GM21528 (cell line): ENCODE measurements around the gene TUBA1B.
A peak's percentile ranks its signal among the peaks of the same experiment; 100 is the strongest.
"Not testable (repeated sequence)": the region's sequence is repeated elsewhere in the genome, so short reads cannot be mapped to it uniquely, and the experiment has no call there.

Source experiments
- ATAC-seq: cut with Tn5 transposase; IDR thresholded peaks from one replicate; pipeline ENCODE4 v1.9.1; 2021; ENCODE audit warnings: mild to moderate bottlenecking, moderate library complexity; ENCODE audit not compliant: unreplicated experiment, low FRiP score

The TUBA1B gene

DNA sequence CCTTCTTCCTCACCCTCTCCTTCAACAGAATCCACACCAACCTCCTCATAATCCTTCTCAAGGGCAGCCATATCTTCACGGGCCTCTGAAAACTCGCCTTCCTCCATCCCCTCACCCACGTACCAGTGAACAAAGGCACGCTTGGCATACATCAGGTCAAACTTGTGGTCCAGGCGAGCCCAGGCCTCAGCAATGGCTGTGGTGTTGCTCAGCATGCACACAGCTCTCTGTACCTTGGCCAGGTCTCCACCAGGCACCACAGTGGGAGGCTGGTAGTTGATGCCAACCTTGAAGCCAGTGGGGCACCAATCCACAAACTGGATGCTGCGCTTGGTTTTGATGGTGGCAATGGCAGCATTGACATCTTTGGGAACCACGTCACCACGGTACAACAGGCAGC lies 3.2 kb downstream of the TUBA1B start:
- ATAC-seq: not testable (repeated sequence)

GRCh38 chr12:49126852-49127763 lies 4.1 kb downstream of the TUBA1B start:
- no peak for ATAC-seq

GRCh38 chr12:49121047-49121696 lies 10.0 kb downstream of the TUBA1B start:
- ATAC-seq: no peak

- ATAC-seq: no peak
Observed at GRCh38 chr12:49111206-49111605, 20.0 kb downstream of the TUBA1B start.

- peak; percentile 98 for ATAC-seq
Observed at GRCh38 chr12:49110464-49111155, 20.6 kb downstream of the TUBA1B start, which contains the start of gene LMBR1L. TSS of gene LMBR1L (minus strand) at chr12:49110847. CDS start at chr12:49110555, 292 bp downstream.

DNA sequence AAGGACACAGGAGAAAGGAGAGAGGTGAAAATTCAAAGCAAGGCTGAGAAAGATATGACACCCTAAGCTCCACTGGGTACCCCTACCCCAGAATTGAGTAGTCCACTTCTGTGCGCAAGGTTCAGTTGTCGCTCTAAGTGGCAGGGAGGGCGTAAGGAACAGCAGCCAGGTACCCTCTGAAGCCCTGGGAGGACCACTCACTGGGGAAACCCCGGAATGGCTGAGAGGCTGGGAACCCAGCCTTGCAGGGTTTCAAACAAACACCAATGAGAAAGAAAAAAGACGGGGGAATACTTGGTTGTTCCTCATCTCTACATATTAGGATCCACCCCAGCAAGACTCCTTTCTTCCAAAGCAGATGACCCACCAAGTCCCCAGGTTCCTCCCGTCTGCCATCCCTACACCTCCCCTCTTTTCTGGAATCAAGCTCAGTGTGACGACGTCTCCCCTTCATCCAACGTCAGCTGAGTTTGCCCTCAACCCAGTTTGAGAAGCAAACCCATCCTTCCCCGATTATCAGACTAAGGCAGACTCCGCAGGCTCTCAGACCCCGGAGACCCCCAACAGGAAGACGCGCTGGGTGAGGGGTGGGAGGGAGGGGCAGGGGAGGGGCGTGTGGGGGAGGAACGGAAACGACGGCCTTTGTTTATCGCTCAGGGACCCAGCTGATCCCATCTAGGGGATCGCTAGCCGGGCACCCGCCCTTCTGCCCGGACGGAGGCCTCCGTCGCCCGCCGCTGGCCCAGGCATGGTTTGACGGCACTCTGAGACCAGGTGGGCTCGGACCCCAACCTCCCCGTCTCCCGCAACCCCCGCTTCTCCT lies 21.3 kb downstream of the TUBA1B start:
- peak; percentile 29 for ATAC-seq

GRCh38 chr12:49108958-49109404 lies 22.2 kb downstream of the TUBA1B start:
- ATAC-seq: no peak

- ATAC-seq: no peak
Observed at GRCh38 chr12:49105504-49106084, 25.6 kb downstream of the TUBA1B start.

DNA sequence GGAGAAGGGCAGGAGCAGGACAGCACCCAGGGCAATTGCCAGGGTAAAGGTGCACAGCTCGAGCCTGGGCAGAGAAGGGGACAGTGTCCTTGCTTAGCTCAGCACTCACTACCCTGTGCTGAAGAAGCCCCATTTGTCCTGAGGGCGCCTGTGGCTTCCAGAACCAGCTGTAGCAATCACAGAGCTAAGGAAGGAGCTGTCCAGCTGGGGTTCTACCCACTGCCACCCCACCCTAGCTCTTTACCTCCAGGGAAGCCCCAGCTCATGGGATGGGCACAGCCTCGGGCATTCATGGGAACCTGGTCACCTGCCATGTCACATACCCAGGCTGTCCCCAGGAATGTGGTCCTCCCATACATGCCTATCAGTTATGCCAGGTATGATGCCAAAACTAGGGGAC lies 26.4 kb downstream of the TUBA1B start:
- no peak for ATAC-seq

DNA sequence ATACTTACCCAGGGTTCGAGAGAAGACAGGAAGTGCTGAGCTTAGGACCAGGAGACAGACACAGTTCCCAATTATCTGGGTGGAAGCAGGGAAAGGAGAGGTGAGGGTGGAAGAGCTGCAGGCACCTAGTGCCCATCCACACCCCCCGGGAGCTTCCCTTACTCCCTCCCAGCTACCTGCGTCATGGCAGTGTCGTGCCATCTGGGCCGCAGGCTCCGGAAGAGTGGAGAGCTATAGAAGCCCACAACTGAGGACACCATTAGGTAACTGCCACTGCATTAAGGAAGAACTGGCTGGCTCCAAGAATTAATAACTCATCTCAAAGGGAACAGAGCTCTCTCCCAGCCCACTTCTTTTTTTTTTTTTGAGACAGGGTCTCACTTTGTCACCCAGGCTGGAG lies 30.8 kb downstream of the TUBA1B start:
- no peak for ATAC-seq

GRCh38 chr12:49098703-49099102 lies 32.5 kb downstream of the TUBA1B start:
- no peak for ATAC-seq

GRCh38 chr12:49098035-49098451 lies 33.2 kb downstream of the TUBA1B start:
- ATAC-seq: no peak

DNA sequence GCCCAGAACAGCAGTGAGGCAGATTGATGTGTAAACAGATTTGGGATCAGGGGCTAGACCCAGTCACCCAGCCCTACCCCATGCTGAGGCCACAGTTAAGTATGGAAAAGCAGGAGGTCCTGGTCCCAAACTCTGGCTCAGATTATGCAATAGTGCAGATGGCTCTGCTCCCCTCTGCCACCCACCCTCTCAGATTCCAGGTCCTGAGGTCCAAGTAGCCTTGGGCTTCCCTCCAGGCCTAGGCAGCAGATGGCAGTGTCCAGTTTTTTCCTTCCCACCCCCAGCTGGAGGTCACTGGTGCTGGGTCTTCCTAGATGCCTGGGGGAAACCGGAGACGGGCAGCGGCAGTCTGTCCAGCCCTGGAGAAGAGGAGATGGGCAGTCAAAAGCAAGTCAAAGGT lies 33.8 kb downstream of the TUBA1B start:
- no peak for ATAC-seq

GRCh38 chr12:49094975-49095365 lies 36.2 kb downstream of the TUBA1B start:
- no peak for ATAC-seq

DNA sequence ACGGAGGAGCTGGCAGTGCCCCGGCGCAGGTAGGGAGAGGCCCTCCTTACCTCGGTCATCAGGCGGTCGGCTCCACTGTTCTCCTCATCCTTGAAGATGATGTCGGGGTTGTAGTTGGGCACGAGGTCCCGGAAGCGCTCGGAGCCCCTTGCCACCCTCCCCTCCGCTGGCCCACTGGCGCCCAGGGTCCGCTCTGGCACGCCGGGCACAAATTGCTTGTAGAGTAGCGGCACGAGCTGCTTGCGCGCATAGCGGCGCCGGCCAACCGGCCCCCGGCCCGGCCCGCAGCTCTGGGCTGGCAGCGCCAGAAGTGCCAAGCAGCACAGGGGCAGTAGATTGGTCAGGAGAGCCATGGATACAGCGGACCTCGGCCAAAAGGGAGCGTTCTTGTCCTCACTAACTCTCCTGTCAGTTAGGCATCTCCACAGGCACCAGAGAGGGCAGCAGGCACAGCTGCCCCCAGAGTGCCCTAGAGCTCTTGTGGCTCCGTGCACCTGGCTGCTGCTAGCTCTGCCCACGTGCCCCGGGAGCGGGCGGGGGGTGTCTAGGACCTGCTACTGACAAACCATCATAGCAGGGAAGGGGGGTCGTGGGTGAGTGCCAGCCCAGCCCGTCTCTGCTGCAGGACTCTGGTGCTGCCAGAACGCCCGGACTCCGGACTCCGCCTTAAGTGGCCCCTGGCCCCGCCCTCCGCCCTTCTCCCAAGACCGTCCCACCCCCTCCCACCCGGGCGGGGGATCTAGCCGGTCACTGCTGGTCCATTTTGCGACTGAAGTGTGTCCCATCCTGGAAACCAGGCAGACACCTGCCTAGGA lies 36.8 kb downstream of the TUBA1B start, which contains the start of gene DHH:
TSS of gene DHH (minus strand) at position 642 of the 815 bp plus-strand sequence. CDS start at position 353, 289 bp downstream.
- no peak for ATAC-seq

DNA sequence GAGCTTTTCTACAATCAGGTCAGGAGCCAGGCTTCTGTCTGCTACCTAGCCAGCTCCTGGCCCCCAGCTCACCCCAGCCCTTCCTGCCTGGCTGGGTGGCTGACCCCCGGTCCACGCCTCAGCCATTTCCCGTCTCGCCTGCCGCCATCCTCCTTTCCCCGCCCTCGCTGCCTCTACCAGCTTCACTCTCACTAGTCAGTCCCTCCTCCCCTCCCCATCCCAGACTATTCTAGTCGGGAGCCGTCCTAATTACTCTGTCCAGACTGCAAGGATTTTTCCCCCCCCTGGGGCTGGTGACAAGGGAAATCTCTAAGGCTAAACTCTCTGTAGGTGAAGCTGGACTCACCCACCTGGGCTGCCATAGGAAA lies 37.4 kb downstream of the TUBA1B start:
- no peak for ATAC-seq

- no peak for ATAC-seq
Observed at GRCh38 chr12:49092816-49093406, 38.3 kb downstream of the TUBA1B start.

DNA sequence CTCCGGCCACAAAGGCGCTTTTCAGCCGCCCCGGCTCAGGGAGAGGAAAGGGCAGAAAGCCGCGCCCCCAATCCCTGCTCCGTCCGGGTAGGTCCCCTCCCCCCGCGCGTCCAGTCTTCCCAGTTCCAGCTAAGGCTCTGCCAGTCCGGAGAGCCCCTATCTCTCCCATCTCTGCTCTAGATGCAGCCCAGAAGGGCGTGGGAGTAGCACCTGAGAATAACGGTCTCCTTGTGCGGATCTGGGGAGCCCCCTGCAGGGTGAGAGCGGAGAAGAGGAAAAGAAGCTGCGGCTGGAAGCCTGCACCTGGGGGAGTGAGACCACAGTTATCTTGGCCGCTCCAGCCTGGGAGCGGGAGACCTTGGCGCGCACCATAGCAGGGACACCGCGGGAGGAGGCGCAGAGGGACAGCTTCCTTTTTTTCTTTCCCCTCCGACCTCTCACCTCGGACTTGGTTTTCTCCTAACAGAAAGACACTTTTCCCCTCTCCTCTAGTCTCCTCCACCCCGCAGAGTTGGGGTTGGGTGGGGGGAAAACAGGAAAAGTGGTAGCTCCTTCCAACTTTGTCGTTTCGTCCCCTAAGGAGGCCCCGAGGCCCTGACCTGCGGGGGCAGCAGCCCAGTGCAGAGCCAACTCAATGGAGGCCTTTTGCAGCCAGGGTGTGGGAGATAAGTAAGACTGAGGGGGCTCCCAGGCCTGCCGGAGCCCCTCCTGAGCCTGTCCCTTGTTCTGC lies 38.9 kb downstream of the TUBA1B start:
- no peak for ATAC-seq
